Activated CD8-positive, alpha-beta memory T cell treated with anti-CD3 and anti-CD28 coated beads, Interleukin-2, amount 50 U/mL, for 24 hours (primary cell): ENCODE measurements around the gene NSUN2.
"Not testable (repeated sequence)": the region's sequence is repeated elsewhere in the genome, so short reads cannot be mapped to it uniquely, and the experiment has no call there.

ENCODE experiments used
- DNase-seq: peaks from one replicate; pipeline ENCODE4 v3.0.0-alpha.2; 2020; ENCODE audit errors: extremely low read depth

Gene NSUN2

GRCh38 chr5:6583049-6583880 is 49.6 kb downstream of the NSUN2 start:
- DNase-seq = no peak

GRCh38 chr5:6582507-6583048 is 50.3 kb downstream of the NSUN2 start:
- DNase-seq = no peak

- DNase-seq = no peak
Observed at GRCh38 chr5:6581559-6582426, 51.1 kb downstream of the NSUN2 start.

- DNase-seq = no peak
Observed at GRCh38 chr5:6581090-6581489, 51.8 kb downstream of the NSUN2 start.

GRCh38 chr5:6579535-6579934 is 53.3 kb downstream of the NSUN2 start:
- DNase-seq = no peak

GRCh38 chr5:6578676-6579343 is 54.0 kb downstream of the NSUN2 start:
- DNase-seq = no peak

- no peak for DNase-seq
Observed at GRCh38 chr5:6576861-6577501, 55.9 kb downstream of the NSUN2 start.

GRCh38 chr5:6574537-6575245 is 58.2 kb downstream of the NSUN2 start:
- no peak for DNase-seq

GRCh38 chr5:6574111-6574510 is 58.7 kb downstream of the NSUN2 start:
- no peak for DNase-seq

- no peak for DNase-seq
Observed at GRCh38 chr5:6573651-6574101, 59.2 kb downstream of the NSUN2 start.

GRCh38 chr5:6572825-6573380 is 59.9 kb downstream of the NSUN2 start:
- DNase-seq = no peak

GRCh38 chr5:6572086-6572824 is 60.6 kb downstream of the NSUN2 start:
- DNase-seq = no peak

GRCh38 chr5:6571607-6572006 is 61.2 kb downstream of the NSUN2 start:
- DNase-seq = not testable (repeated sequence)

GRCh38 chr5:6570530-6570929 is 62.3 kb downstream of the NSUN2 start:
- DNase-seq = no peak

GRCh38 chr5:6568889-6569288 is 64.0 kb downstream of the NSUN2 start:
- no peak for DNase-seq

GRCh38 chr5:6568383-6568782 is 64.5 kb downstream of the NSUN2 start:
- no peak for DNase-seq

GRCh38 chr5:6567835-6568234 is 65.0 kb downstream of the NSUN2 start:
- DNase-seq = no peak

- DNase-seq = no peak
Observed at GRCh38 chr5:6567068-6567467, 65.8 kb downstream of the NSUN2 start.

- no peak for DNase-seq
Observed at GRCh38 chr5:6565492-6565891, 67.4 kb downstream of the NSUN2 start.
